DOHH2 (cell line): ENCODE measurements around the gene TTBK2.

Experiments
- CTCF ChIP-seq: fragments of 200-600 bp; sonication (generic); IDR thresholded peaks from one replicate; pipeline ENCODE4 v1.5.1; 2014; ENCODE audit warnings: antibody characterized with exemption, mild to moderate bottlenecking, low read depth, low read length; ENCODE audit not compliant: poor library complexity, severe bottlenecking
- EZH2phosphoT487 ChIP-seq: fragments of 200-600 bp; sonication (generic); IDR thresholded peaks from 2 replicates; pipeline ENCODE4 v1.6.1; 2017; ENCODE audit warnings: borderline replicate concordance, mild to moderate bottlenecking, antibody characterized with exemption, low read length, moderate library complexity, mixed read lengths

GRCh38 chr15:42819786-42820185 lies 100.8 kb downstream of the TTBK2 start:
- TF ChIP-seq CTCF (no peak), EZH2phosphoT487 (no peak)
